AML-193 (cell line): Measurements from ENCODE around the gene VPS45.
"Not testable (repeated sequence)": the region's sequence is repeated elsewhere in the genome, so short reads cannot be mapped to it uniquely, and the experiment has no call there.

Experiments used
- DNase-seq, 2 experiments: peaks; one replicate each; lab custom pipeline; 2025; lab: John Stamatoyannopoulos, UW

VPS45 gene

GRCh38 chr1:150161747-150162581 lies 94.4 kb downstream of the VPS45 start:
- no peak for DNase-seq

DNA sequence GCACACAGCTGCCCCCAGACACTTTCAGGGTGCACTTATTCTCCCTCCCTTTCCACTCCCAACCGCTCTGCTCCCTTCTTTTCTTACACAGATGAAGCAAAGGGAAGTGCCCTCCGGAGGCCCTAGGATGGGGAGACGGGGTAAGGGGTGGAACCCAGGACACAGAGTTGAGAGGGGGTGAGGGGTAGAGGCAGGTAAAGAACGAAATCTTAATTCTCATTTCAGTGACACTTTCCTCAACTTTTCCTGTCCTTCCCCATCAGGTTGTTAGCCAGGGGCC lies 94.9 kb downstream of the VPS45 start:
- no peak for DNase-seq

- DNase-seq = peak; percentile 47 to 70
These were observed 95.5 kb downstream of the VPS45 start for GRCh38 chr1:150162862-150163706.

- DNase-seq = no peak
These were observed 96.6 kb downstream of the VPS45 start for GRCh38 chr1:150164224-150164623.

DNA sequence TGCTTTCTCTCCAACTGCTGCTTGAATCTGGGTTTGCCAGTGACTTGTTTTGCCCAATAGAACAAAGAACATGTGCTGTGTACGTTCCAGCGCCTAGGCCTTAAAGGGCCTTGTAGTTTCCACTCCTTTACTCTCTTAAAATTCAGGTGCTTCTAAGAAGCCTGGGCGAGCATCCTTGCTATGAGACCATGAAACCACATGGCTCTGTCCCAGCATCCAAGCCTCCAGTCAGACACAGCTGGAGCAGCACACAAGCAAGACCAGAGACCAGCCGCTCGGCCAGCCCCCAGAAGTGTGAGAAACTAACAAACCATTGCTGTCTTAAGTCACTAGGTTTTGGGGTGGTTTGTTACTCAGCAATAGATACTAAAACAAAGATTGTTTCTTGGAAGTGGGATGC lies 97.2 kb downstream of the VPS45 start:
- no peak for DNase-seq

- DNase-seq = peak; percentile 38 to 45
These were observed 98.3 kb downstream of the VPS45 start for GRCh38 chr1:150165622-150166612.

- peak; percentile 17 to 21 for DNase-seq
These were observed 101.5 kb downstream of the VPS45 start for GRCh38 chr1:150168960-150169601.

DNA sequence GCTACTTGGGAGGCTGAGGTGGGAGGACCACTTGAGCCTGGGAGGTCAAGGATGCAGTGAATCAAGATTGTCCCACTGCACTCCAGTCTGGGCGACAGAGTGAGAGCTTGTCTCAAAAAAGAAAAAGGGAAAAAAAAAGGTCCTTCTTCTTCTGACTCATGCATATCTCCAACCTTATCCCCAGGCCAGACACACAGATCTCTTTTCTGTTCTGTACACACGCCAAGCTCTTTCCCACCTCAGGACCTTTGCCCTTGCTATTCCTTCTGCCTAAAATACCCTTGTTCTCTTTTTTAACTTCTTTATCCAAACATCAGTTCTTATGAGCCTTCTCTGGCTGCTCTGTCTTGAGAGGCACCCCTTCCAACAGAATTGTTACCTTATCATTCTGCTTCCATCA lies 104.2 kb downstream of the VPS45 start:
- DNase-seq = no peak

- no peak for DNase-seq
These were observed 105.6 kb downstream of the VPS45 start for GRCh38 chr1:150173141-150173585.

DNA sequence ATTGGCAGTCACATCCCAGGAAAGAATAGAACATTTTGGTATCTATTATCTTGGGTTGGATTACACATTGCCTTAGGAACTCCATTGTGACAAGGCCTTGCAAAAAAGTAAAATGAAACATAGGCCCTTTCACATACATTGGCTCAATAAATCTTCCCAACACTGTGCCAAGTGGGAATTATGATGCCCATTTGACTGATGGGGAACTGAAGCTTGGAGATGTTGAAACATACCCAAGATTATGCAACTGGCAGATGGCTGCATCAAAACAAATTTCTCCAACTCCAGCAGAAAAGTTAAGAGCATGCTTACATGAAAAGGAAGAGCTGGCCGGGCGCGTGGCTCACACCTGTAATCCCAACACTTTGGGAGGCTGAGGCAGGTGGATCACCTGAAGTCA lies 109.0 kb downstream of the VPS45 start:
- DNase-seq = no peak

DNA sequence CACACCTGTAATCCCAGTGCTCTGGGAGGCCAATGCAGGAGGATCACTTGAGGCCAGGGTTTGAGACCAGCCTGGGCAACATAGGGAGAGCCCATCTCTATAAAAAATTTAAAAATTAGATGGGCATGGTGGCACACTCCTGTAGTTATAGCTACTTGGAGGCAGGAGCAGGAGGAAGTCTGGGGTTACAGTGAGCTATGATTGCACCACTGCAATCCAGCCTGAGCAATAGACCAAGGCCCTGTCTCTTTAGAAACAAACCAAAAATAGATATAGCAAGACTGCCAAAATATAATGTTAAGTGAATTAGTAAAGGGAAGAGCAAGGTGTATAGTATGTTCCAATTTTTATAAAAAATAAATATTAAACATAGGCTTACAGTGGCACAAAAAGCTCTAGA lies 111.0 kb downstream of the VPS45 start:
- DNase-seq = peak; percentile 71 to 82

DNA sequence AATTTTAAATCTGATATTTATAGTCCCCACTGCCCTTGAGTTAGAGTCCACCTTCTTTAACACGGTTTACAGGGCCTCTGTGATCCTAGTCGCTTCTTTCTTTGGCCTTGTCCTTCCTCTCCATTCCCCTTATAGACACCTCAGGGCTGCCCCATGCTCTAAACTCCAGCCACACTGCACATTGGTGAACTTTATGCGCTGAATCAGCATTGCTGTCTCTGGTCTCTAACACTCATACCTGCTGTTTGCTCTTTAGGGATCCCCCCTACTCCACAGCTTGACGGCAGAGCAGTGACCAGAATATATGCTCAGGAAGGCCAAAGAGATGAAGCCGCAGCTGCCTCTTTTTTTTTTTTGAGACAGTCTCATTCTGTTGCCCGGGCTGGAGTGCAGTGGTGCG lies 112.3 kb downstream of the VPS45 start:
- no peak for DNase-seq

- no peak for DNase-seq
These were observed 112.9 kb downstream of the VPS45 start for GRCh38 chr1:150180474-150180873.

DNA sequence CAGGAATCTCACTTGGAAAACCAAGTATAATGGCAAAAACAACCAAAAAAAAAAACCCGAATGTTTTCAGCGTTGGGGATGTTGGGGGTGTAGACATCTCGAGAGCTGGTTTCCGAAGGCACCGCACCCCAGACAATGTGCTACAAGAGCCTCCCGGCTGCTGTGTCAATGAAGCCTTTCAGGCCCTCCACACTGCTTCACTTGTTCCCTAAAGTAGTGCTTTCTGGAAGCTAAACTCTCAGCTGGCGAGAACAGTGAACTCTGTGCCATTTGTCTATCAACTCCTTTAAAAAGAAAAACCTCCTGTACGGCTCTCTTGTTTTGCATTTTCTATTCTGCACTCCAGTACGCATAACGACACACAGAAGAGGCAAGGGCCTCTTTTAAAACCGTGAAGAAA lies 114.7 kb downstream of the VPS45 start:
- no peak for DNase-seq

- peak in 1 of 2 experiments; percentile 35 for DNase-seq
These were observed 115.5 kb downstream of the VPS45 start for GRCh38 chr1:150183061-150183460.

- no peak for DNase-seq
These were observed 117.9 kb downstream of the VPS45 start for GRCh38 chr1:150185481-150185880.

DNA sequence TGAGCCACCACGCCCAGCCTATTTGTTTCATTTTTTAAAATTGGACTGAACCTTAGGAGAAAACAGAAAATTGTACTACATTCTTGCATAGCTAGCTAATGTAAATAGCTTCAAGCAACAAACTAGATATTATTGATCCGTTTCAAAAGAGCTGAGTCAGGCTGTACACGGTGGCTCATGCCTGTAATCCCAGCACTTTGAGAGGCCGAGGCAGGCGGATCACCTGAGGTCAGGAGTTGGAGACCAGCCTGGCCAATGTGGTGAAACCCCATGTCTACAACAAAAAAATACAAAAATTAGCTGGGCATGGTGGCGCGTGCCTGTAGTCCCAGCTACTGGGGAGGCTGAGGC lies 118.8 kb downstream of the VPS45 start:
- not testable (repeated sequence) for DNase-seq

DNA sequence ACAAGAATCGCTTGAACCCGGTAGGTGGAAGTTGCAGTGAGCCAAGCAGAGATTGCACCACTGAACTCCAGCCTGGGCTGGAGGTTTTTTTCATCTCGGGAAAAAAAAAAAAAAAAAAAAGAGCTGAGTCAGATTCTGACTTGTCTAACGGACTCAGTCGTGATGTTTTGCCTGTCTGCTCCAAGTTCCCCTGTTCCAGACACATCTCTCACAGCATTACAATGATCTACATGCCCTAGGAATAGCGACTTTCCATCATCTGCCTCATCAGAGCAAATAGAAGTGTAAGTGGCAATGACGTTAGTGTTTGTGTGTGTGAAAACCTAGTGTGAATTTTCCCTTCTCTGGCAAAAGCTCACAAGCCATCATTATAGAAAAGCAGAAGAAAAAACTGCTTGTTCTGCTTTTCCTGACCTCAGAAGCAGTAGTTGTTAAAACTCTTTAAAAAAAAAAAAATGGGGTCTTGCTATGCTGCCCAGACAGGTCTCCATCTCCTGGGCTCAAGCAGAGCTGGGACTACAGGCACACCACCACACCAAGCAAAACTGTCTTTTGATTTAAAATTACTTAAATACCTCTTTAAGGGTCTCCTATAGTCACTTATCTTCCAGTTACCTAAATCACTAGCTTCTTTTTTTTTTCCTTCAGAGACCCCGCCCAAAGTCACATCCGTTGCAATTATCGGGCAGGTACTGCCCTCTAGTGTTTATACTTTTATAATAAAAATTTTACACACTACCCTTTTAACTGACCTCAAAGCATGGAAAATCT lies 119.4 kb downstream of the VPS45 start:
- peak; percentile 52 to 55 for DNase-seq

- DNase-seq = no peak
These were observed 120.0 kb downstream of the VPS45 start for GRCh38 chr1:150187560-150187931.

DNA sequence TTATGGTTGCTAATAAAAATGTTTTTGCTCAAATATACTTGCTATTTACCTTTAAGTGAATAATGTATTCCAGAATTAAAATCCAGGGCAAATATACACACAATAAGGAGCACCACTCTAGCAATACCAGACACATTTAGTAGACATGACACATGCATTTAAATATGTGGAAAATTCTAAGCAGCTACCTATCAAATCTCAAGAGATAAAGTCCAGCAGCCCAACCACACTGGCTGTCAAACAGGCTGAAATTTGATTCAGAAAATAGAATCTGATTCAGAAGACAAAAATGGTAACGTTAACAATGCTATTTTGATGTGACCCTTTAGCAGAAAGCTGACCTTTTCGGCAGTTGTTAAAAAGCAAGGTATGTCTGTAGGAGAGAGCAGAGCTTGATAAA lies 124.4 kb downstream of the VPS45 start:
- DNase-seq = no peak
